GM19240 (cell line): ENCODE measurements around the gene TTC32.

Experiments
- DNase-seq: peaks from one replicate; pipeline ENCODE4 v3.0.0; 2011; ENCODE audit warnings: low spot score; ENCODE audit not compliant: insufficient read length

Gene TTC32

DNA sequence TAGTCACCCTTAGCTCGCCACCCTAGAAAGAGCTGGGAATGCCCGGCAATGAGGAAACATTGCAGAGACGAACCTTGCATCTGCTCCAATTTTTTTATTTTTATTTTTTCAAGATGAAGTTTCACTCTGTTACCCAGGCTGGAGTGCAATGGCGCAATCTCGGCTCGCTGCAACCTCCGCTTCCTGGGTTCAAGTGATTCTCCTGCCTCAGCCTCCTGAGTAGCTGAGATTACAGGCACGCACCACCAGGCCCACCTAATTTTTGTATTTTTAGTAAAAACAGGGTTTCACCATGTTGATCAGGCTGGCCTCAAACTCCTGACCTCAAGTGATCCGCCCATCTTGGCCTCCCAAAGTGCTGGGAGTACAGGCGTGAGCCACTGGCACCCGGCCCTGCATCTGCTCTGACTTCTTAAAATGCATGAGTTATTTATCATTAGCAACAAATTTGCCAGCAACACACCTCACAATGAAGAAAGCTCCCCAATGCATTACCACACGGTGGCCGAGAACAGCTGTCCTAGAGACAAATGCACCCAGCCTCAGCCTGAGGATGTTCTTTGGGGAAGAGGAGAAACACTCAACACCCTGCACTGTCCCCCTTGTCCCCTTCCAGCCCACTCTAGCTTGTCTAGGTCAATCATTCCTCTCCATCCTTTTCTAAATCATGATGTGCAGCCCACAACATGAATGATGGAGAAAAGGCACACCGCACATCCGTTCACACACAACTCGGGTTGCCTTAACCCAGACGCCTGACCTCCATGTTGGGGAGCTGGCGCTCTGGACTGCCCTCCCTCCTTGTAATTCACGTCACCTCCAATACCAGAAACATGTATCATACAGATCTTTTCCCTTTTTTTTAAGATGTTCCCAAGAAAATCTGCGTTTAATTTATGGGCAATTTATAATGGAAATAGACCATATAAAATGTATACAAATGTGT is 46.9 kb downstream of the TTC32 start:
- no peak for DNase-seq

DNA sequence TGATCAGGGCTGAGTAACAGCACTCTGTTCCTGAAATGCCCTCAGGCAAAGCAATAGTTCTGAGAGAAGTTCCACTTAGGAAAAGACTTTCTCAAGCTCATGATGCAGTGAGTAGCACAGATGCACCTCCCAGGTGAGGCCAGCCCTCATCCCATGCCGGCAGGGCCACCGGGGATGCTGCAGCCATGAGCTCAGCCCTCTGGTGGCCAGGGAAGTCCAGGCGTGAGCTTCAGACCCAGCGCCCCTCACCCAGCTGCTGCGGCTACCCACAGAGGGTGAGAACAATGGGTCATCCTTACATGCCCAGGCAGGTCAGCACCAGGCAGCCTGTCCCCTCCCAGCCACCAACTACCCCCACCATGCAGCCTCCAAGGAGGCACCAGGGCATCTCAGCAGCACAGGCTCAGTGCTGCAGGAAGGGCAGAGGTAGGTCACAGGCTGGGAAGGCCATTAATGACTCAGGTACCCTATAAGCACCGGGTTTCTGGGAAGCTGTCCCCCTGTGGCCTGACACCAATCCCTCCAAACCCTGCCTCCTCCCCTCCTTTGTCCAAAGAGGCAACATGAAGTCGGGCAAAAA is 50.6 kb downstream of the TTC32 start:
- no peak for DNase-seq

DNA sequence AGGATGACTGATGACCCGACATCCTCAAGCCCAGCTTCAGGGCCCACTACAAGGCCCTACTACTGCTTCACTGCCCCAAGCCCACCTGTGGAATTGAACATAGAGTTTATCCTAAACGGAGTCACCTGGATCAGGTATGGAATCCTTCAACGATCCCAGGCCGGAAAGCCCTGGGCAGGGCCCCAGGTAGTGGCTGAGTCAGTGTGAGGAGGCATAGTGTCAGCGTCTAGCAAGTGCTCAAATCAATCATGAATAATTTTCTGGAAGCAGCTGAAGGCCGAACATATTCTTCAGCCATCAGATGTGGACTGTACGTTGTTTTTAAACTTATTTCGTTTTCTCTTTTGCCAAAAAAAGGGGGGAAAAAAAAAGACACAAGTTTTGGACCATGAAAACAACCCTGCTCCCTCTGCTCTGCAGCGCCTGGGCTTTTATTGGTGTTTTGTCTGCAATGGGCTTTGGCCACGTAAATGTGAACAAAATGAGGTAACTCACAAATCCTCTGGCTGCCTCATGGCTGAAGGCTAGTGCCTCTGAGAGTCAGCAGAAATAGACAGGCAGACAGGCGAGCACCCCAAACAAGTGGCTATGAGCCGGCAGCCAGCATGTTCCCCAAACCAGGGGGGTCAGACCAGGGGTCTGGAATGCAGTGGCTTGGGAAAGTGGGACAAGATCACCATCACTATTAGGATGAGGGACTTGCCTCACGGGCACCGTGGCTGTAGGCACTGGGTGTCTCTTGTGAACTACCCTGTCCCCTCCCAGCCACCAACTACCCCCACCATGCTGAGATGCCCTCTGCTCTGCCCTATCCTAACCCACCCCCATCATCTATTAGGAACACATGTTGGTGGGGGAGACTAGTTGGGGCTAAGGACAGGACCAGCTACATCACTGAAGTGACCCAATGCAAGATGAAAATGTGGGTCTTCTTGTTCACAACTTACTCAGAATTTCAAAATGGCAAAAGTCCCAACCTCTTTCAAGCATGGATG is 51.4 kb downstream of the TTC32 start:
- no peak for DNase-seq

DNA sequence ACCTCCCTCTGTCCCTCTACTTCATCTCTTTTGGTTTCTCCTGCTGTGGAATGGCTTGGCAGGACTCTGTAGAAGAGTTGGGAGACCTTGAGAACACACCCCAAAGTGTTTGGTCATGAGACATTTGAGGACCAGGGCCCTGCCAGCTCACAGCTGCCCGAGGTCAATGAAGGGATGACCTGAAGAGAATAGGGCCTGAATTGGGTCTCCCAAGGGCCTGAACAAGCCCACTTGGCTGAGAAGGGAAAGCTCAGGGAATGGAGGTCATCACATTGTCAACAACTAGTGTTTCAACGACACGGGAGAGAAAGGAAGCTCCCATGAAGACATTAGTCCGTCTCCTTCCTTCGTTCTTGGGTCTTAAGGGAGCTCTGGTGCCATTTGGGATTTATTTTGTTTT is 52.8 kb downstream of the TTC32 start:
- no peak for DNase-seq

DNA sequence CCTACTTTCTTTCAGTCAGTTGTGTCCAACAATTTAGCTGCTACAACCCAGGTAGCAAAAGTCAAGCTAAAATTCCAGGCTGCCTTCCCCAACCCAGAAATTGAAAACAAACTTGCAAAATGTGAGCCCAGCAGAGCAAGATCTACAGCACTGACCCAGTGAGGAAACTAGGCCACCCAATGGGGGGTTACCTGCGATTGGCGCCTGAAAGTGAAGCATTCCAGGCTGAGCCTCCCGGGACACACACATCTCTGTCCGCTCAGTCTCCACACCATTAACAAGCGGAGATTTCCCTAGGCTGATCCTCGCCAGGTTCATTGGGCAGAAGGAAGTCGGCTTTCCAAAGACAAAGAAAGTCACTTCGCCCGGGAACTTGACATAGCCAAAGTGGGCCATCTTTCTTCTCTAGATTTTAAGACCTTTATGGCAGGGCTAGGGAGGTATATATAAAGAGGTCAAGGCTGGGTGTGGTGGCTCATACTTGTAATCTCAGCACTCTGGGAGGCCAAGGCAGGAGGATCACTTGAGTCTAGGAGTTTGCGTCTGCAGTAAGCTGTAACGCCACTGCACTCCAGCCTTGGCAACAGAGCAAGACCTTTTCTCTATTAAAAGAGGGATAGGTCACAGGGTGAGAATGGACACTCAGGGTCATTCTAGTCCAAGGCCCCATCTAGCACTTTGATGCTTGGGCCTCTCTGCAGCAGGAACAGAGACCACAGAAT is 53.6 kb downstream of the TTC32 start:
- DNase-seq, result no peak

DNA sequence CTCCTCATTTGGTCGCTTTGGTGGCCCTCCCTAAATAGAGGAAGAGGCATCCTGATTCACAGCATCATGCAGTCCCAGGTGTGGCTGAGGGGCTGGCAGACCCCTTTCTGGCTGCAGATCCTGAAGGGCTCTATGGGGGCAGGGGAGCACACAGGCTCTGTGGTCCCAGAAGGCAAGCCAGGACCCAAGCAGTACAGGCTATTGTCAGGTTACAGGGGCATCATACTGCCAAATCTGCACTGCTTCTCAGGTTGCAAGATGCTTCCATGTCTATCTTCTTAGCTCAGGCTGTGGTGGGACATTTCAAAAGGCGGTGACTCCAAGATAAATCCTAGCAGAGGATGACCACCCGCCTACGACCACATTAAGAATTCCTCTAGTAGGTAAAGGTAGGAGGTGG is 54.3 kb downstream of the TTC32 start:
- no peak for DNase-seq
